Endothelial cell of umbilical vein (primary cell): ENCODE measurements around the gene MPG. TPM values are rescaled to one million over a fixed set of nuclear protein-coding genes. Genes with fewer than 3 reads are reported as not detected.

Source experiments
- BruUV-seq: library from RNA; stranded (reverse); fragments of 400-500 nt; replicated peaks from 2 replicates; lab custom pipeline; 2021; lab: Mats Ljungman, UMichigan
- CTCF ChIA-PET: fragments of 300-600, 350-600 bp; sonication (Branson Sonifier 250); formaldehyde crosslinking; loops from one replicate; lab custom pipeline; 2021; ENCODE audit warnings: antibody characterized with exemption, inconsistent platforms; lab: Charles Lee
- POLR2A ChIA-PET: fragments of 300-600, 350-600 bp; sonication (Branson Sonifier 250); formaldehyde crosslinking; loops from one replicate; lab custom pipeline; 2021; ENCODE audit warnings: antibody characterized with exemption, inconsistent platforms; lab: Charles Lee
- DNase-seq: peaks from one replicate; pipeline ENCODE4 v3.0.0-alpha.2; 2011; ENCODE audit warnings: low read depth, low spot score
- FAIRE-seq: peaks from 2 replicates; lab custom pipeline; 2011; peaks lifted over from hg19 to GRCh38; lab: Jason Lieb, UNC
- H2AFZ ChIP-seq: 2 replicates; pipeline ENCODE4 v1.6.0; 2012; ENCODE audit warnings: low read depth, low read length, control low read depth, inconsistent platforms
- H3K27ac ChIP-seq: 2 replicates; pipeline ENCODE4 v1.5.1; 2011; ENCODE audit warnings: low read depth, mild to moderate bottlenecking, control low read depth, low read length, moderate library complexity; ENCODE audit not compliant: insufficient read depth
- H3K27me3 ChIP-seq, 2 experiments: 2 replicates each; pipeline versions ENCODE4 v1.6.0 to v1.6.1; 2011; ENCODE audit warnings: low read length in 2 of 2, mixed read lengths in 1 of 2; ENCODE audit not compliant: control insufficient read depth in 2 of 2, insufficient read depth in 2 of 2
- H3K36me3 ChIP-seq, 2 experiments: 2 replicates in 1 of 2; 3 replicates in 1 of 2; pipeline ENCODE4 v1.5.1; 2011; ENCODE audit warnings: low read length in 2 of 2, mild to moderate bottlenecking in 1 of 2, moderate library complexity in 1 of 2; ENCODE audit not compliant: control insufficient read depth in 2 of 2, insufficient read depth in 2 of 2; ENCODE audit errors: extremely low read depth in 1 of 2
- H3K4me1 ChIP-seq: 3 replicates; pipeline ENCODE4 v1.5.1; 2011; ENCODE audit warnings: mild to moderate bottlenecking, low read length; ENCODE audit not compliant: control insufficient read depth, insufficient read depth; ENCODE audit errors: extremely low read depth
- H3K4me2 ChIP-seq: 2 replicates; pipeline ENCODE4 v1.6.1; 2011; ENCODE audit warnings: low read length, control low read depth, mixed read lengths; ENCODE audit not compliant: insufficient read depth
- H3K4me3 ChIP-seq, 3 experiments: fragments of 200-600 bp in 1 of 3; sonication (generic), shearing (Covaris generic) in 1 of 3; replicated peaks in 1 of 3; 2 replicates each; pipeline ENCODE4 v1.5.1; 2011 to 2016; ENCODE audit warnings: control low read depth in 3 of 3, low read length in 3 of 3, mild to moderate bottlenecking in 2 of 3, inconsistent platforms in 1 of 3, low read depth in 1 of 3, moderate library complexity in 1 of 3; ENCODE audit not compliant: insufficient read depth in 1 of 3
- H3K79me2 ChIP-seq: 2 replicates; pipeline ENCODE4 v1.6.0; 2012; ENCODE audit warnings: low read length, inconsistent platforms; ENCODE audit not compliant: control insufficient read depth, insufficient read depth
- H3K9ac ChIP-seq: replicated peaks from 2 replicates; pipeline ENCODE3; 2011; ENCODE audit warnings: low read length, control low read depth; ENCODE audit not compliant: insufficient read depth; ENCODE audit errors: extremely low read depth
- H3K9me1 ChIP-seq: replicated peaks from 3 replicates; pipeline ENCODE4 v1.6.0; 2011; ENCODE audit warnings: mild to moderate bottlenecking, low read length; ENCODE audit not compliant: control insufficient read depth, insufficient read depth; ENCODE audit errors: extremely low read depth
- H3K9me3 ChIP-seq: replicated peaks from 2 replicates; pipeline ENCODE4 v1.5.1; 2012; ENCODE audit warnings: low read length, inconsistent platforms; ENCODE audit not compliant: control insufficient read depth, insufficient read depth
- H4K20me1 ChIP-seq: replicated peaks from 2 replicates; pipeline ENCODE3; 2011; ENCODE audit warnings: mild to moderate bottlenecking, low read length; ENCODE audit not compliant: control insufficient read depth, insufficient read depth; ENCODE audit errors: extremely low read depth
- CTCF ChIP-seq, 2 donors: IDR thresholded peaks; 1 replicate in 1 of 2; 2 replicates in 1 of 2; pipeline ENCODE4 v1.5.1; 2011; ENCODE audit warnings: low read length in 2 of 2, mild to moderate bottlenecking in 2 of 2, moderate library complexity in 2 of 2, control low read depth in 1 of 2, inconsistent platforms in 1 of 2, low read depth in 1 of 2; ENCODE audit not compliant: insufficient read depth in 1 of 2; ENCODE audit errors: extremely low read depth in 1 of 2
- EZH2 ChIP-seq: IDR thresholded peaks from 2 replicates; pipeline ENCODE4 v1.6.1; 2012; ENCODE audit warnings: borderline replicate concordance, low read depth, mild to moderate bottlenecking, moderate library complexity, low read length, inconsistent platforms; ENCODE audit not compliant: severe bottlenecking
- FOS ChIP-seq: IDR thresholded peaks from 2 replicates; pipeline ENCODE4 v1.6.1; 2011; ENCODE audit warnings: mild to moderate bottlenecking, low read length, moderate library complexity, borderline replicate concordance; ENCODE audit not compliant: insufficient read depth
- GATA2 ChIP-seq: IDR thresholded peaks from 2 replicates; pipeline ENCODE4 v1.7.0; 2011; ENCODE audit warnings: low read depth, mild to moderate bottlenecking, moderate library complexity, mixed read lengths, low read length; ENCODE audit not compliant: insufficient read length, insufficient read depth
- JUN ChIP-seq: IDR thresholded peaks from 2 replicates; pipeline ENCODE4 v1.6.1; 2011; ENCODE audit warnings: borderline replicate concordance, low read depth; ENCODE audit not compliant: insufficient read length, insufficient read depth
- MYC ChIP-seq: IDR thresholded peaks from one replicate; pipeline ENCODE4 v1.6.1; 2011; ENCODE audit warnings: mild to moderate bottlenecking, low read depth, low read length
- POLR2A ChIP-seq: IDR thresholded peaks from 2 replicates; pipeline ENCODE4 v1.6.1; 2012; ENCODE audit warnings: low read depth, mild to moderate bottlenecking, control low read depth, low read length
- POLR2AphosphoS5 ChIP-seq: IDR thresholded peaks from 2 replicates; pipeline ENCODE4 v1.6.1; 2012; ENCODE audit warnings: low read depth, mild to moderate bottlenecking, control low read depth, low read length, moderate library complexity; ENCODE audit not compliant: insufficient read depth
- dilution Hi-C: fragments of 300-500 bp; cut with MboI; formaldehyde crosslinking; loops from one replicate; pipeline ENCODE4 v1.15.0; 2019; ENCODE audit warnings: low sequenced_read_pairs; ENCODE audit not compliant: extremely low pct_ligation_motif_present
- intact Hi-C: fragments of 100-400 bp; cut with micrococcal nuclease; formaldehyde crosslinking; loops from one replicate; pipeline ENCODE4 v1.10.0; 2022
- polyA plus RNA-seq, 4 experiments: library from polyadenylated mRNA; depleted of rRNA in 3 of 4; stranded (reverse) in 3 of 4; unstranded in 1 of 4; fragments of >200 nt; gene quantifications; 2 replicates each; pipeline versions ENCODE4 v1.2.1 to v1.2.3, GENCODE V29; 2011 to 2012; ENCODE audit warnings: missing spikeins in 1 of 4
- total RNA-seq: library from RNA; stranded (reverse); gene quantifications from 2 replicates; pipeline ENCODE4 v1.2.3, GENCODE V29; 2021
- TF ChIP-seq, protein P1 (sequence below): IDR thresholded peaks from 2 replicates; pipeline ENCODE4 v1.6.1; 2011; ENCODE audit not compliant: insufficient read depth, insufficient read length

The MPG gene
- total and polyA plus RNA-seq, 2 donors (not counting 3 experiments of a cell fraction or from before 2014, with no cell fraction given) = 70.5 to 140 TPM

- no peak overlapping the region for H2AFZ ChIP-seq
- no peak overlapping the region for H3K27ac ChIP-seq
- no peaks in the 10 kb centered on the region for H3K4me1 ChIP-seq
- ChIA-PET CTCF (interaction anchor here (1.5 kb wide), 1 partner anchor 37 kb away, joined by 10 read pairs; no protein-coding TSS in a partner anchor), POLR2A (no interaction called here)
- H4K20me1 ChIP-seq = no peaks in the 10 kb centered on the region
- no peak for DNase-seq
- H3K9me1 ChIP-seq = no peaks in the 10 kb centered on the region
- dilution Hi-C loops (no loop called here), intact Hi-C loops (no loop called here)
- H3K36me3 ChIP-seq = peaks cover 0 to 79% of the 10 kb centered on the region in 2 experiments
- TF ChIP-seq JUN = no peak
- TF ChIP-seq POLR2A = no peak
- no peak for TF ChIP-seq EZH2
- no peak for TF ChIP-seq FOS
- TF ChIP-seq, protein P1, sequence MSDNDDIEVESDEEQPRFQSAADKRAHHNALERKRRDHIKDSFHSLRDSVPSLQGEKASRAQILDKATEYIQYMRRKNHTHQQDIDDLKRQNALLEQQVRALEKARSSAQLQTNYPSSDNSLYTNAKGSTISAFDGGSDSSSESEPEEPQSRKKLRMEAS = no peak
- no peak for TF ChIP-seq POLR2AphosphoS5
- no peak for TF ChIP-seq MYC
- no peak for TF ChIP-seq GATA2
- TF ChIP-seq CTCF (IDR thresholded peaks at IDR 0.05; ENCODE audit: extremely low read depth in 1 of 2, insufficient read depth in 1 of 2, low read depth in 1 of 2, low read length in 2 of 2) = no peak
- H3K4me2 ChIP-seq = no peak overlapping the region
- H3K27me3 ChIP-seq = no peaks in the 10 kb centered on the region
- BruUV-seq = no TSS peak
- FAIRE-seq = no peak
- H3K79me2 ChIP-seq = no peaks in the 10 kb centered on the region
- H3K4me3 ChIP-seq = no peak overlapping the region
- H3K9me3 ChIP-seq = no peaks in the 10 kb centered on the region
- H3K9ac ChIP-seq = no peak overlapping the region
These were observed 17.9 kb upstream of the MPG start for GRCh38 chr16:60166-60565.
